ENCODE results near the gene KIF5A. TPM values are rescaled to one million over a fixed set of nuclear protein-coding genes. Genes with fewer than 3 reads are reported as not detected.
"Not testable (repeated sequence)": the region's sequence is repeated elsewhere in the genome, so short reads cannot be mapped to it uniquely, and the experiment has no call there.

Gene KIF5A
- total RNA-seq, 1 donor from 2014 or later, result 7.9 TPM

GRCh38 chr12:57511161-57511560, 38.7 kb upstream of the KIF5A start:
- Mint-ChIP-seq H3K4me3 (no peak overlapping the region), H3K36me3 (peaks cover 42% of the 10 kb centered on the region)

GRCh38 chr12:57511588-57512325, 38.1 kb upstream of the KIF5A start:
- H3K27ac Mint-ChIP-seq, result no peak overlapping the region
- H3K36me3 Mint-ChIP-seq, result peaks cover 43% of the 10 kb centered on the region
- Histone ChIP-seq H3K4me1 (no peaks in the 10 kb centered on the region), H3K27ac (no peak overlapping the region), H3K4me2 (no peak overlapping the region), H3K4me3 (no peak overlapping the region), H4K20me1 (ENCODE audit: low read depth) (no peaks in the 10 kb centered on the region), H3K36me3 (peaks cover 14% of the 10 kb centered on the region), H3K79me2 (ENCODE audit: low read depth) (no peaks in the 10 kb centered on the region), H3F3A (ENCODE audit: low read depth) (peaks cover under 1% of the 10 kb centered on the region), H3K9me3 (ENCODE audit: low read depth) (no peaks in the 10 kb centered on the region), H3K9ac (no peak overlapping the region), H3K27me3 (no peaks in the 10 kb centered on the region), H2AFZ (replicated peaks) (no peak overlapping the region)
- H3K27me3 Mint-ChIP-seq (ENCODE audit: insufficient read depth, low read depth), result no peaks in the 10 kb centered on the region
- TF ChIP-seq CTCF (IDR thresholded peaks at IDR 0.05) (no peak), EZH2phosphoT487 (IDR thresholded peaks at IDR 0.05) (no peak), EZH2 (IDR thresholded peaks at IDR 0.05) (no peak)
- no peak overlapping the region for H3K4me3 Mint-ChIP-seq
- H3K9me3 Mint-ChIP-seq, result no peaks in the 10 kb centered on the region
- H3K4me1 Mint-ChIP-seq, result no peaks in the 10 kb centered on the region
- no peak for DNase-seq (ENCODE audit: low spot score)

More at GRCh38 chr12:57511161-57511560, 38.7 kb upstream of the KIF5A start:
- no peak overlapping the region for H2AFZ ChIP-seq (replicated peaks)
- H3K4me1 ChIP-seq, result no peaks in the 10 kb centered on the region
- no peak overlapping the region for H3K9ac ChIP-seq
- no peak for DNase-seq (ENCODE audit: low spot score)
- no peaks in the 10 kb centered on the region for H3K27me3 Mint-ChIP-seq (ENCODE audit: insufficient read depth, low read depth)
- no peaks in the 10 kb centered on the region for H3K79me2 ChIP-seq (ENCODE audit: low read depth)
- H3K9me3 ChIP-seq (ENCODE audit: low read depth), result no peaks in the 10 kb centered on the region
- no peaks in the 10 kb centered on the region for H3F3A ChIP-seq (ENCODE audit: low read depth)
- no peak overlapping the region for H3K27ac ChIP-seq
- H3K36me3 ChIP-seq, result peaks cover 14% of the 10 kb centered on the region
- no peak overlapping the region for H3K4me3 ChIP-seq
- H3K4me1 Mint-ChIP-seq, result no peaks in the 10 kb centered on the region
- H3K27me3 ChIP-seq, result no peaks in the 10 kb centered on the region
- no peak for TF ChIP-seq EZH2 (IDR thresholded peaks at IDR 0.05)
- no peak overlapping the region for H3K27ac Mint-ChIP-seq
- no peaks in the 10 kb centered on the region for H4K20me1 ChIP-seq (ENCODE audit: low read depth)
- no peak overlapping the region for H3K4me2 ChIP-seq
- H3K9me3 Mint-ChIP-seq, result no peaks in the 10 kb centered on the region

- Histone ChIP-seq H3K4me1 (no peaks in the 10 kb centered on the region), H4K20me1 (ENCODE audit: low read depth) (no peaks in the 10 kb centered on the region), H3K27ac (no peak overlapping the region), H2AFZ (replicated peaks) (no peak overlapping the region), H3F3A (ENCODE audit: low read depth) (peaks cover 4% of the 10 kb centered on the region), H3K4me2 (no peak overlapping the region), H3K4me3 (no peak overlapping the region), H3K36me3 (peaks cover 14% of the 10 kb centered on the region), H3K9me3 (ENCODE audit: low read depth) (no peaks in the 10 kb centered on the region), H3K9ac (no peak overlapping the region), H3K27me3 (no peaks in the 10 kb centered on the region), H3K79me2 (ENCODE audit: low read depth) (no peaks in the 10 kb centered on the region)
- Mint-ChIP-seq H3K27ac (no peak overlapping the region), H3K4me3 (no peak overlapping the region), H3K36me3 (peaks cover 52% of the 10 kb centered on the region), H3K9me3 (no peaks in the 10 kb centered on the region), H3K27me3 (ENCODE audit: insufficient read depth, low read depth) (no peaks in the 10 kb centered on the region), H3K4me1 (peaks cover 2% of the 10 kb centered on the region)
- DNase-seq (ENCODE audit: low spot score), result no peak
- TF ChIP-seq EZH2phosphoT487 (IDR thresholded peaks at IDR 0.05) (no peak), EZH2 (IDR thresholded peaks at IDR 0.05) (no peak), CTCF (IDR thresholded peaks at IDR 0.05) (no peak)
These were observed 37.2 kb upstream of the KIF5A start for GRCh38 chr12:57512665-57513064.

GRCh38 chr12:57513266-57513665, 36.6 kb upstream of the KIF5A start:
- DNase-seq (ENCODE audit: low spot score), result no peak
- H3K9me3 Mint-ChIP-seq, result no peaks in the 10 kb centered on the region
- H3K36me3 ChIP-seq, result peaks cover 14% of the 10 kb centered on the region
- no peak overlapping the region for H3K4me3 ChIP-seq
- H3K4me3 Mint-ChIP-seq, result no peak overlapping the region
- H3K4me1 ChIP-seq, result no peaks in the 10 kb centered on the region
- no peak overlapping the region for H3K4me2 ChIP-seq
- peaks cover 6% of the 10 kb centered on the region for H3F3A ChIP-seq (ENCODE audit: low read depth)
- H3K27ac Mint-ChIP-seq, result no peak overlapping the region
- no peak overlapping the region for H2AFZ ChIP-seq (replicated peaks)
- H3K27me3 Mint-ChIP-seq (ENCODE audit: insufficient read depth, low read depth), result no peaks in the 10 kb centered on the region
- peaks cover 3% of the 10 kb centered on the region for H3K79me2 ChIP-seq (ENCODE audit: low read depth)
- H3K27me3 ChIP-seq, result no peaks in the 10 kb centered on the region
- H3K36me3 Mint-ChIP-seq, result peaks cover 50% of the 10 kb centered on the region
- no peak for TF ChIP-seq EZH2phosphoT487 (IDR thresholded peaks at IDR 0.05)
- TF ChIP-seq CTCF (IDR thresholded peaks at IDR 0.05), result no peak
- TF ChIP-seq EZH2 (IDR thresholded peaks at IDR 0.05), result no peak
- H3K9ac ChIP-seq, result no peak overlapping the region
- H3K4me1 Mint-ChIP-seq, result peaks cover 2% of the 10 kb centered on the region
- no peaks in the 10 kb centered on the region for H3K9me3 ChIP-seq (ENCODE audit: low read depth)
- H3K27ac ChIP-seq, result no peak overlapping the region
- H4K20me1 ChIP-seq (ENCODE audit: low read depth), result peaks cover 5% of the 10 kb centered on the region

- H3K27me3 Mint-ChIP-seq (ENCODE audit: insufficient read depth, low read depth); H3K27ac Mint-ChIP-seq: not testable (repeated sequence)
- peaks cover 52% of the 10 kb centered on the region for H3K36me3 Mint-ChIP-seq
These were observed 36.2 kb upstream of the KIF5A start for GRCh38 chr12:57513677-57514076.

More at GRCh38 chr12:57513677-57514076, 36.2 kb upstream of the KIF5A start:
- H3F3A ChIP-seq (ENCODE audit: low read depth); H3K4me1 ChIP-seq; H3K27ac ChIP-seq; H3K9ac ChIP-seq; H3K4me3 Mint-ChIP-seq; H2AFZ ChIP-seq (replicated peaks); H4K20me1 ChIP-seq (ENCODE audit: low read depth); H3K9me3 Mint-ChIP-seq; DNase-seq (ENCODE audit: low spot score); H3K79me2 ChIP-seq (ENCODE audit: low read depth); H3K4me1 Mint-ChIP-seq; H3K4me2 ChIP-seq; H3K27me3 ChIP-seq; H3K4me3 ChIP-seq; H3K9me3 ChIP-seq (ENCODE audit: low read depth): not testable (repeated sequence)
- peaks cover 14% of the 10 kb centered on the region for H3K36me3 ChIP-seq

Measured in neural progenitor cell (in vitro differentiated cells).